H9 (cell line): ENCODE measurements around the gene OR56A3. TPM values are rescaled to one million over a fixed set of nuclear protein-coding genes. Genes with fewer than 3 reads are reported as not detected.

Source experiments
- DNase-seq: peaks from one replicate; pipeline ENCODE4 v3.0.0-alpha.2; 2017
- H2AFZ ChIP-seq: one replicate; pipeline ENCODE4 v1.6.1; 2013; ENCODE audit warnings: mild to moderate bottlenecking, low read length, control low read depth, moderate library complexity
- H2AK5ac ChIP-seq: 2 replicates; pipeline ENCODE4 v1.6.1; 2013; ENCODE audit warnings: low read length, control low read depth, mixed read lengths; ENCODE audit not compliant: insufficient read length
- H2BK120ac ChIP-seq: one replicate; pipeline ENCODE4 v1.6.1; 2013; ENCODE audit warnings: low read depth, mild to moderate bottlenecking, low read length, control low read depth, inconsistent platforms; ENCODE audit not compliant: poor library complexity, severe bottlenecking
- H2BK12ac ChIP-seq: 2 replicates; pipeline ENCODE4 v1.6.1; 2013; ENCODE audit warnings: low read length, control low read depth, mixed read lengths, low read depth; ENCODE audit not compliant: insufficient read length
- H2BK15ac ChIP-seq: 2 replicates; pipeline ENCODE4 v1.6.1; 2013; ENCODE audit warnings: low read depth, low read length, control low read depth
- H2BK20ac ChIP-seq: one replicate; pipeline ENCODE4 v1.6.1; 2013; ENCODE audit warnings: low read depth, mild to moderate bottlenecking, low read length, control low read depth, inconsistent platforms; ENCODE audit not compliant: poor library complexity, severe bottlenecking
- H2BK5ac ChIP-seq: 2 replicates; pipeline ENCODE4 v1.6.1; 2013; ENCODE audit warnings: low read length, control low read depth, mixed read lengths; ENCODE audit not compliant: insufficient read length
- H3K14ac ChIP-seq: 2 replicates; pipeline ENCODE4 v1.6.1; 2013; ENCODE audit warnings: low read length, control low read depth; ENCODE audit not compliant: insufficient read depth
- H3K18ac ChIP-seq: 2 replicates; pipeline ENCODE4 v1.6.1; 2013; ENCODE audit warnings: low read depth, mild to moderate bottlenecking, mixed read lengths, low read length, control low read depth; ENCODE audit not compliant: insufficient read length
- H3K23ac ChIP-seq: 2 replicates; pipeline ENCODE4 v1.6.1; 2013; ENCODE audit warnings: low read length, control low read depth, mixed read lengths, low read depth; ENCODE audit not compliant: insufficient read length
- H3K23me2 ChIP-seq: 2 replicates; pipeline ENCODE4 v1.6.1; 2013; ENCODE audit warnings: low read depth, mild to moderate bottlenecking, mixed read lengths, low read length, control low read depth; ENCODE audit not compliant: insufficient read length, poor library complexity, severe bottlenecking
- H3K27ac ChIP-seq: 2 replicates; pipeline ENCODE4 v1.5.1; 2013; ENCODE audit warnings: low read length, control low read depth, mixed read lengths, low read depth; ENCODE audit not compliant: insufficient read length
- H3K27me3 ChIP-seq: 2 replicates; pipeline ENCODE4 v1.6.1; 2013; ENCODE audit warnings: low read length, control low read depth, inconsistent platforms; ENCODE audit not compliant: insufficient read depth
- H3K4ac ChIP-seq: 2 replicates; pipeline ENCODE4 v1.6.1; 2013; ENCODE audit warnings: low read depth, mild to moderate bottlenecking, control low read depth, inconsistent platforms, low read length, moderate library complexity
- H3K4me1 ChIP-seq: 2 replicates; pipeline ENCODE4 v1.6.1; 2013; ENCODE audit warnings: low read length, control low read depth, inconsistent platforms; ENCODE audit not compliant: insufficient read depth
- H3K4me2 ChIP-seq: 2 replicates; pipeline ENCODE4 v1.6.1; 2013; ENCODE audit warnings: low read length, control low read depth, mixed read lengths; ENCODE audit not compliant: insufficient read length, insufficient read depth
- H3K56ac ChIP-seq: 2 replicates; pipeline ENCODE4 v1.6.1; 2013; ENCODE audit warnings: low read depth, mild to moderate bottlenecking, mixed read lengths, low read length, control low read depth; ENCODE audit not compliant: insufficient read length
- H3K79me1 ChIP-seq: 2 replicates; pipeline ENCODE4 v1.6.1; 2013; ENCODE audit warnings: low read depth, mild to moderate bottlenecking, moderate library complexity, low read length, control low read depth, inconsistent platforms; ENCODE audit not compliant: insufficient read depth, poor library complexity, severe bottlenecking
- H3K79me2 ChIP-seq: 2 replicates; pipeline ENCODE4 v1.6.1; 2013; ENCODE audit warnings: low read length, control low read depth, inconsistent platforms; ENCODE audit not compliant: insufficient read depth
- H3K9ac ChIP-seq: 2 replicates; pipeline ENCODE4 v1.6.1; 2013; ENCODE audit warnings: low read length, control low read depth, mixed read lengths; ENCODE audit not compliant: insufficient read length; ENCODE audit errors: extremely low read depth
- H3K9me3 ChIP-seq: one replicate; pipeline ENCODE4 v1.6.1; 2013; ENCODE audit warnings: low read depth, low read length, inconsistent platforms; ENCODE audit not compliant: control insufficient read depth
- H3T11ph ChIP-seq: one replicate; pipeline ENCODE4 v1.6.1; 2013; ENCODE audit warnings: mild to moderate bottlenecking, low read length, control low read depth, inconsistent platforms
- H4K20me1 ChIP-seq: one replicate; pipeline ENCODE4 v1.6.1; 2013; ENCODE audit not compliant: control insufficient read depth, insufficient read length, insufficient read depth
- H4K5ac ChIP-seq: 2 replicates; pipeline ENCODE4 v1.6.1; 2013; ENCODE audit warnings: low read depth, mild to moderate bottlenecking, mixed read lengths, low read length, control low read depth; ENCODE audit not compliant: insufficient read length
- H4K8ac ChIP-seq: replicated peaks from 2 replicates; pipeline ENCODE4 v1.6.1; 2013; ENCODE audit warnings: low read length, control low read depth, mixed read lengths, low read depth; ENCODE audit not compliant: insufficient read length
- H4K91ac ChIP-seq: 2 replicates; pipeline ENCODE4 v1.6.1; 2013; ENCODE audit warnings: low read depth, mild to moderate bottlenecking, moderate library complexity, mixed read lengths, low read length, control low read depth; ENCODE audit not compliant: insufficient read length
- H3K27ac Mint-ChIP-seq, 3 experiments: 2 replicates in 2 of 3; 3 replicates in 1 of 3; pipeline ENCODE4 v1.8.0; 2020 to 2021; ENCODE audit warnings: mixed read lengths in 3 of 3, mild to moderate bottlenecking in 1 of 3, moderate library complexity in 1 of 3
- H3K27me3 Mint-ChIP-seq: 2 replicates; pipeline ENCODE4 v1.8.0; 2021; ENCODE audit warnings: low read depth, mild to moderate bottlenecking, moderate library complexity, mixed read lengths
- H3K36me3 Mint-ChIP-seq, 3 experiments: 2 replicates in 2 of 3; 3 replicates in 1 of 3; pipeline ENCODE4 v1.8.0; 2020 to 2021; ENCODE audit warnings: low read depth in 3 of 3, mixed read lengths in 3 of 3; ENCODE audit not compliant: insufficient read depth in 1 of 3
- H3K4me1 Mint-ChIP-seq, 2 experiments: 2 replicates each; pipeline ENCODE4 v1.8.0; 2020; ENCODE audit warnings: mixed read lengths in 2 of 2
- H3K4me3 Mint-ChIP-seq, 2 experiments: 2 replicates in 1 of 2; 3 replicates in 1 of 2; pipeline ENCODE4 v1.8.0; 2020 to 2021; ENCODE audit warnings: mild to moderate bottlenecking in 2 of 2, mixed read lengths in 2 of 2, moderate library complexity in 1 of 2
- H3K9me3 Mint-ChIP-seq, 2 experiments: 2 replicates in 1 of 2; 3 replicates in 1 of 2; pipeline ENCODE4 v1.8.0; 2020; ENCODE audit warnings: mild to moderate bottlenecking in 2 of 2, mixed read lengths in 2 of 2, moderate library complexity in 1 of 2
- CTCF ChIP-seq: fragments of 200-600 bp; sonication (generic); conservative IDR thresholded peaks from 3 replicates; pipeline ENCODE4 v1.8.0; 2021; ENCODE audit warnings: antibody characterized with exemption, mild to moderate bottlenecking
- WGBS: extraction: QIAGEN DNeasy Blood & Tissue Kit; methylation state at CpG from one replicate; pipeline ENCODE4 v1.1.7; 2013; ENCODE audit warnings: missing lambda C conversion rate, low lambda C conversion rate, mixed read lengths; ENCODE audit not compliant: insufficient read length; ENCODE audit errors: extremely low coverage; 5-methylcytosine and 5-hydroxymethylcytosine counted together
- total RNA-seq: library from RNA; stranded (reverse); gene quantifications from 2 replicates; pipeline ENCODE4 v1.2.1, GENCODE V29; 2021

OR56A3 gene
- total RNA-seq, 1 experiment from 2014 or later, result not detected

- Histone ChIP-seq H2AK5ac (no peak overlapping the region), H3K9me3 (no peaks in the 10 kb centered on the region), H3K23me2 (no peaks in the 10 kb centered on the region), H3K9ac (no peak overlapping the region), H2BK15ac (no peak overlapping the region), H2BK20ac (no peak overlapping the region), H3K18ac (no peak overlapping the region), H3K56ac (no peak overlapping the region), H3K27me3 (no peaks in the 10 kb centered on the region), H3K27ac (no peak overlapping the region), H3K4ac (no peak overlapping the region), H2AFZ (no peak overlapping the region), H4K20me1 (no peaks in the 10 kb centered on the region), H2BK12ac (no peak overlapping the region), H3K14ac (no peak overlapping the region), H2BK5ac (no peak overlapping the region), H3K79me2 (no peaks in the 10 kb centered on the region), H3K4me1 (no peaks in the 10 kb centered on the region), H2BK120ac (no peak overlapping the region), H4K5ac (no peak overlapping the region), H4K8ac (no peak overlapping the region), H3K4me2 (no peak overlapping the region), H4K91ac (no peak overlapping the region), H3K23ac (no peak overlapping the region), H3K79me1 (no peaks in the 10 kb centered on the region), H3T11ph (no peak overlapping the region)
- H3K36me3 Mint-ChIP-seq, result no peaks in the 10 kb centered on the region
- H3K27ac Mint-ChIP-seq, result no peak overlapping the region
- H3K9me3 Mint-ChIP-seq, result no peaks in the 10 kb centered on the region; a peak in 1 of 5 replicates
- WGBS, result no CpG with 5 or more reads among the region's 4 CpGs
- H3K4me3 Mint-ChIP-seq, result no peak overlapping the region
- TF ChIP-seq CTCF, result no peak
- 0 out of 4 replicates have a peak, but pooled peaks cover 0 to 2% of the 10 kb centered on the region in 2 experiments for H3K4me1 Mint-ChIP-seq
- peaks cover 1% of the 10 kb centered on the region; the same call in 1 of the 2 replicates for H3K27me3 Mint-ChIP-seq
- DNase-seq, result no peak
These were observed 47.2 kb downstream of the OR56A3 start for GRCh38 chr11:5989203-5989602.
